Left ventricle myocardium inferior (tissue), 1 donor: ENCODE results near the gene SLC5A2. TPM values are rescaled to one million over a fixed set of nuclear protein-coding genes. Genes with fewer than 3 reads are reported as not detected.

Experiments used
- DNase-seq: peaks from one replicate; pipeline ENCODE4 v3.0.0-alpha.2; 2020
- H3K27ac ChIP-seq: fragments of 200-600 bp; replicated peaks from 2 replicates; pipeline ENCODE4 v1.8.0; 2021
- H3K27me3 ChIP-seq: fragments of 200-600 bp; 2 replicates; pipeline ENCODE4 v1.8.0; 2021; ENCODE audit warnings: low read depth
- H3K36me3 ChIP-seq: fragments of 200-600 bp; 2 replicates; pipeline ENCODE4 v1.8.0; 2021
- H3K4me1 ChIP-seq: fragments of 200-600 bp; 2 replicates; pipeline ENCODE4 v1.8.0; 2021
- H3K4me3 ChIP-seq: fragments of 200-600 bp; 2 replicates; pipeline ENCODE4 v1.8.0; 2021; ENCODE audit warnings: mild to moderate bottlenecking, moderate library complexity
- H3K9me3 ChIP-seq: fragments of 200-600 bp; replicated peaks from 2 replicates; pipeline ENCODE4 v1.8.0; 2021
- intact Hi-C: fragments of 100-400 bp; cut with micrococcal nuclease; formaldehyde crosslinking; loops from one replicate; pipeline ENCODE4 v1.11.0; 2022
- total RNA-seq: library from RNA; stranded (reverse); fragmentation: NEBNext Ultra II Directional; extraction: Animal tissue kit (Norgen Biotek cat#: 25700); gene quantifications from one replicate; pipeline ENCODE4 v1.2.1, GENCODE V29; 2021
- TF ChIP-seq, protein P1 (sequence below): fragments of 200-600 bp; IDR thresholded peaks from 2 replicates; pipeline ENCODE4 v1.8.0; 2021; ENCODE audit warnings: antibody characterized with exemption, mild to moderate bottlenecking, borderline replicate concordance
- donor health status: DM: no; HTN: yes; CAD: no; lungs with severe emphysema.

The SLC5A2 gene
- total RNA-seq, 1 donor from 2014 or later, result not detected

DNA sequence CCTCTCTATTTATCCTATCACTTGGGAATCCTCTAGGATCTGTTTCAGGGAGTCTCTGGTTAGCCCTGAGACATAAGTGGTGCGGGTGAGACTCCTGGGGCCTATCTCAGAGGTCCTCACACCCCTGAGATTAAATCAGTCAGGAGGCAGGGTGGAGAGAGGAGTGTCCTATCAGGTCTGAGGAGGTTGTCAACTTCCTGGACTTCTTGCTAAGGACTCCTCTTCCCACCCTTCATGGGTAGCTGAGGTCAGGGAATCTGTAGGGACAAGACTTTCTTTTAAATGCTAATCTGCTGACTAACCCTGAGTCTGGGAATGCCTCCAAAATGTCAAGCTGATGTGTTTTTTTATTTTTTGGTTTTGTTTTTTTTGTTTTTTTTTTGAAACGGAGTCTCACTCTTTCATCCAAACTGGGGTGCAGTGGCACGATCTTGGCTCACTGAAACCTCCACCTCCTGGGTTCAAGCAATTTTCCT is 30.3 kb upstream of the SLC5A2 start:
- TF ChIP-seq, protein P1, sequence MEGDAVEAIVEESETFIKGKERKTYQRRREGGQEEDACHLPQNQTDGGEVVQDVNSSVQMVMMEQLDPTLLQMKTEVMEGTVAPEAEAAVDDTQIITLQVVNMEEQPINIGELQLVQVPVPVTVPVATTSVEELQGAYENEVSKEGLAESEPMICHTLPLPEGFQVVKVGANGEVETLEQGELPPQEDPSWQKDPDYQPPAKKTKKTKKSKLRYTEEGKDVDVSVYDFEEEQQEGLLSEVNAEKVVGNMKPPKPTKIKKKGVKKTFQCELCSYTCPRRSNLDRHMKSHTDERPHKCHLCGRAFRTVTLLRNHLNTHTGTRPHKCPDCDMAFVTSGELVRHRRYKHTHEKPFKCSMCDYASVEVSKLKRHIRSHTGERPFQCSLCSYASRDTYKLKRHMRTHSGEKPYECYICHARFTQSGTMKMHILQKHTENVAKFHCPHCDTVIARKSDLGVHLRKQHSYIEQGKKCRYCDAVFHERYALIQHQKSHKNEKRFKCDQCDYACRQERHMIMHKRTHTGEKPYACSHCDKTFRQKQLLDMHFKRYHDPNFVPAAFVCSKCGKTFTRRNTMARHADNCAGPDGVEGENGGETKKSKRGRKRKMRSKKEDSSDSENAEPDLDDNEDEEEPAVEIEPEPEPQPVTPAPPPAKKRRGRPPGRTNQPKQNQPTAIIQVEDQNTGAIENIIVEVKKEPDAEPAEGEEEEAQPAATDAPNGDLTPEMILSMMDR, result no peak
- Histone ChIP-seq H3K4me3 (no peak overlapping the region), H3K27ac (peak overlapping the region; percentile 72), H3K36me3 (no peaks in the 10 kb centered on the region), H3K4me1 (peaks cover 64% of the 10 kb centered on the region), H3K27me3 (no peaks in the 10 kb centered on the region), H3K9me3 (no peaks in the 10 kb centered on the region)
- no peak for DNase-seq
- intact Hi-C loops, result loop anchor here (10.0 kb wide), 1 partner anchor 468 kb away; the partner anchor contains the start of gene HSD3B7

DNA sequence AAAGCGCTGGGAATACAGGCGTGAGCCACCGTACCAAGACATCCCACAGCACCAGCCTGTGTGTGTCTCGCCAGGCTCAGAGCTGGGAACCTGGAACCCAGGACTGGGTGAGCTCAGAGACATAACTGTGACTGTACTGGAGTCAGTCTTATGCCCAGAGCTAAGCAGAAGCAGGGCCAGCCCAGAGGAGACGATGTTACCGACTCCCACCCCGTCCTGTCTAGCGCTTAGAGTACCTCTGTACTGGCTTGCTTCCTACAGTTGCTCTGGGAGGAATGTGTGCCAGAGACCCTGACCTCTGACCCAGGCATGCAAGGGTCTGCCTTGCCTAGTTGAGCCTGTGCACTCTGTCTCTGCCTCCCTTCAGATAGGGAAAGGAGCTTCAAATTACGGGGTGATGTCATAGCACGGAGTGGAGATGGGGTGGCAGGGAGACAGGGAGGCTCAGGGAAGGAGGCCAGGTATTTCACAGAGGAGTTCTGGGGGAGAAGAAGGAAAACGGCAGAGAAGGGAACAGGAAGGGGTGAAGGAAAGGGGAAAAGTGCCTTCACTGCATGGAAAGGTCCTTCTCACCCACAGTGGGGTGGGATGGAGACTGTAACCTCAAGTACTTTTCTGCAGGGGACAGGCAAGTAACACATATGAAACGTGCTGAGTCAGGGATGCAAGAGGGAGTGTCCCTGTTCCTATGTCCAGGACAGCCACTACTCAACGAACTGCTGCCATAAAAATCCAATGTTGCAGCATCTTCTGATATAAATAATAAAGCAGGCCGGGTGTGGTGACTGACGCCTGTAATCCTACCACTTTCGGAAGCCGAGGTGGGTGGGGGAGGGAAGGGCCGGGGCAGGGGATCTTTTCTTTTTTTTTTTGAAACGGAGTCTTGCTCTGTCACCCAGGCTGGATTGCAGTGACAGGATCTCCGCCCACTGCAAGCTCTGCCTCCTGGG is 29.4 kb upstream of the SLC5A2 start:
- peak overlapping the region; percentile 72 for H3K27ac ChIP-seq
- peak overlapping the region; percentile 14 for H3K4me3 ChIP-seq
- H3K9me3 ChIP-seq, result no peaks in the 10 kb centered on the region
- TF ChIP-seq, protein P1, result no peak
- H3K4me1 ChIP-seq, result peaks cover 73% of the 10 kb centered on the region
- intact Hi-C loops, result loop anchor here (10.0 kb wide), 1 partner anchor 469 kb away; the partner anchor contains the start of gene HSD3B7
- H3K27me3 ChIP-seq, result no peaks in the 10 kb centered on the region
- H3K36me3 ChIP-seq, result no peaks in the 10 kb centered on the region
- no peak for DNase-seq

GRCh38 chr16:31455601-31456314 is 27.2 kb upstream of the SLC5A2 start:
- Histone ChIP-seq H3K27ac (no peak overlapping the region), H3K9me3 (no peaks in the 10 kb centered on the region), H3K27me3 (no peaks in the 10 kb centered on the region), H3K4me1 (peaks cover 88% of the 10 kb centered on the region), H3K4me3 (peak overlapping the region; percentile 6), H3K36me3 (no peaks in the 10 kb centered on the region)
- TF ChIP-seq, protein P1, result peak; percentile 32
- intact Hi-C loops, result loop anchor here (10.0 kb wide), 1 partner anchor 471 kb away; the partner anchor contains the start of gene HSD3B7
- DNase-seq, result no peak

DNA sequence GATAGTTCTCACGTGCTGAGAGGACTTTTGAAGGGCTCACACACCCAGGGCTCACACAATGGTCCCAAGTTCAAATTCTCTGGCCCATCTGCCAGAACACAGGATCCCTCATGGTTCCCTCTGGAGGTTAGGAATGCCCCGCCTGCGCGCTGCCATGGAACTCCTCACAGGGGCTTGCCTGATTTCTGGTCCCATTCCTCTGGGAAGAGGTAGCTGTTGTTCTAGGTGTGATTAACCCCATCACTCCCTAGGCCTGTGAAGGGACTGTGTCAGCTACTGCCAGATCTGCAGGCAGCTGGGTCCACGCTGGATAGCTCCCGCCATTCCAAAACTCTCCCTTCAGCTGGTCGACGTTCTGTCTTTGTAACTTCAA is 25.9 kb upstream of the SLC5A2 start:
- H3K36me3 ChIP-seq, result peaks cover 3% of the 10 kb centered on the region
- no peak for DNase-seq
- no peaks in the 10 kb centered on the region for H3K27me3 ChIP-seq
- peak overlapping the region; percentile 99 for H3K27ac ChIP-seq
- intact Hi-C loops, result loop anchor here (10.0 kb wide), 1 partner anchor 472 kb away; the partner anchor contains the start of gene HSD3B7
- H3K4me3 ChIP-seq, result peak overlapping the region; percentile 83
- TF ChIP-seq, protein P1, result no peak
- H3K4me1 ChIP-seq, result peaks cover 82% of the 10 kb centered on the region
- H3K9me3 ChIP-seq, result no peaks in the 10 kb centered on the region
